ENCODE results near the gene TDP2.
A peak's percentile ranks its signal among the peaks of the same experiment; 100 is the strongest.

TDP2 gene, protein sequence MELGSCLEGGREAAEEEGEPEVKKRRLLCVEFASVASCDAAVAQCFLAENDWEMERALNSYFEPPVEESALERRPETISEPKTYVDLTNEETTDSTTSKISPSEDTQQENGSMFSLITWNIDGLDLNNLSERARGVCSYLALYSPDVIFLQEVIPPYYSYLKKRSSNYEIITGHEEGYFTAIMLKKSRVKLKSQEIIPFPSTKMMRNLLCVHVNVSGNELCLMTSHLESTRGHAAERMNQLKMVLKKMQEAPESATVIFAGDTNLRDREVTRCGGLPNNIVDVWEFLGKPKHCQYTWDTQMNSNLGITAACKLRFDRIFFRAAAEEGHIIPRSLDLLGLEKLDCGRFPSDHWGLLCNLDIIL

DNA sequence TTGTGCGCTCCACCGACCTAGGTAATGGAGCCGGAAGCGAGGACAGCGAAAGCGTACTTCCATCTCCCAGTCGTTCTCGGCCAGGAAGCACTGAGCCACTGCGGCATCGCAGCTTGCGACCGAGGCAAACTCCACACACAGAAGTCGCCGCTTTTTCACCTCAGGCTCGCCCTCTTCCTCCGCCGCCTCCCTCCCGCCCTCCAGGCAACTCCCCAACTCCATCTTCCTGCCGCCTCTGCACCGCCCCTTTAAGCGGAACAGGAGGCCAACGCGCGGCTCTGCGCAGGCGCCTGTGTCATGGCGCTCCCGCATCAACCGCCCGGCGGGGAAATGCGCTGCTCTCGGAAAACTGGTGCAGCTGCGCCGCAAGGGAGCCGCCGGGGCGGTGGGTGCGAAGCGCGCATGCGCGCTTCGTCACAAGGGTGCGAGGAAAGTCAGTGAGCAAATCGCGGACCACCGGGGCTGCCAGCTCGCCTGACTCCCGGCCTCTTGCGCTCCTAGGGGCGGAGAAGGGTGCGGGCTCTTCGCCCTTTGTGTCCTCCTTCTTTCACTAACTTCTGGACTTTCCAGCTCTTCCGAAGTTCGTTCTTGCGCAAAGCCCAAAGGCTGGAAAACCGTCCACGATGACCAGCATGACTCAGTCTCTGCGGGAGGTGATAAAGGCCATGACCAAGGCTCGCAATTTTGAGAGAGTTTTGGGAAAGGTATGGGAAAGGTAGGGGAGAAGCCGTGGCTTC, at the start of gene TDP2, which contains the start of gene ACOT13:
TSS of gene TDP2 (minus strand) at position 259 of the 737 bp plus-strand sequence. CDS start at position 222, 37 bp downstream.
TSS of gene ACOT13 (plus strand) at position 437 of the 737 bp plus-strand sequence. CDS start at position 624, 187 bp downstream.
- DNase-seq = peak; percentile 96 to 97

DNA sequence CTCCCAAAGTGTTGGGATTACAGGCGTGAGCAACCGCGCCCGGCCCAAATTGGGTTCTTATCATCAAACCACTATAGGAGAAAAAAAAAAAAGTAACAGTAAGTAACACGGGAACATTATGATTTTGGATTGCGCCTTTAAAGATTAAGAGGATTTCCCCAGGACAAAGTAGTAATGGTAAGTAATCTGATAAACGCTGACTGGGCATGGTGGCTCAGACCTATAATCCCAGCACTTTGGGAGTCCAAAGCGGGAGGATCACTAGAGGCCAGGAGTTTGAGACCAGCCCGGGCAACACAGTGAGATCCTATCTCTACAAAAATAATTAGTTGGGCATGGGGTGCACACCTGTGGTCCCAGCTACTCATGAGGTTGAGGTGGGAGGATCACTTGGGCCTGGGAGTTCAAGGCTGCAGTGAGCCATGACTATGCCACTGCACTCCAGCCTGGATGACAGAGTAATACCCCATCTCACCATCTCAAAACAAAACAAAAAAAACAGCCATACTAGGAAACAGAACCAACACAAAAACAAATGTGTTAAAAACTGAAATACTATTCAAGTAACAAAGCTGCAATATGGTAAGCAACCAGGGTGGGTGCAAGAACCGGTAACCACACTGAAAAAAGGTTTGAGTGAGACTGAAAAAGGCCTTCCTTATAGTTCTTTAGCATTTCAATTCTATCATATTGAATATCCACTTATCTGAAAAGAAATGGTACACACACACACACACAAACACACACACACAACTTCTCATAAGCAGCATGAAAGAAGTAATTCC, 44.0 kb upstream of the TDP2 start:
- DNase-seq = no peak

DNA sequence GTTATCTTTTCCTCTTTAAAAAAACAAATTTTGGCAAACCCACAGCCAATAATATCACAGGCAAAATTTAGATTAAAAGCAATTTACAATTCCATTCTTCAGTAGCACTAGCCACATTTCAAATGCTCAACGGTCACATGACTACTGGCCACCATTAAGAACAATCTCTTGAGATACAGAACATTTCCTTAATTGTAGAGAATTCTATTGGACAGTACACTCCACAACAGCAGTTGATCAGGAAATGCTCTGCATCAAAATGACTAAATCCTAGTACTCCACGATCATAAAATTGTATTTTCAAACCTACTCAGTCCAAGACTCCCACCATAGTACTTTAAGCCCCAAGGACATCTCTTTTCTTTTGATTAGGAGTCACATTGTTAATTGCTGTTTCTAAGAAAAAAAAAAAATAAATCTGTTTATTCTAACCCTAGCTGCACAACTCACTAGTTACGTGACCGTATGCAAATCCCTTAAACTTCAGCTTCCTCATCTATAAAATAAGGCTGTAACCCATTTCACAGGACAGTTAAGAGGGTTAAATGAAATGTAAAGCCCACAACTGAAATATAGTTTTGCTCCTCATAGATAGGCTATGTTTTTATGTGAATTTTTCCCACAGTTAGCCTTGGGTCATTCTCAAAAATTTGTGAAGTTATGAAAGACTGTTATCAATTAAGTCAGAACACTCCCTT, 42.5 kb upstream of the TDP2 start:
- no peak for DNase-seq

DNA sequence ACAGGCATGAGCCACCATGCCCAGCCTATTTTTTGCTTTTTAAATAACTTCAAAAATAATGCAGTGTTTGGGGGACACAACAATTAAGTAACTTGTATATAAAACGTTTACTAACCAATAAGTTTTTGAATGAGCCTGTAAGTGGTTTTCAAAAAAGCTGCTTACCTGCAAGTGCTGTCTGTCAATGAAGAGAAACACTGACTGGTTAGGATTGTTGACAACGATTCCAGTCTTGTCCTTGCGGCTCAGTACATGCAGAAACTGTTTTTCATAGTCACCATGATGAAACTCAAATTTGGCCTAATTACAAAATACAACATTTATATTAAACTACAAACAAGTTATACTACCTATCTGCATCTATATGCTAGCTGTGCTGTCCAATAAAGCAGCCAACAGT, 41.9 kb upstream of the TDP2 start:
- DNase-seq = no peak

DNA sequence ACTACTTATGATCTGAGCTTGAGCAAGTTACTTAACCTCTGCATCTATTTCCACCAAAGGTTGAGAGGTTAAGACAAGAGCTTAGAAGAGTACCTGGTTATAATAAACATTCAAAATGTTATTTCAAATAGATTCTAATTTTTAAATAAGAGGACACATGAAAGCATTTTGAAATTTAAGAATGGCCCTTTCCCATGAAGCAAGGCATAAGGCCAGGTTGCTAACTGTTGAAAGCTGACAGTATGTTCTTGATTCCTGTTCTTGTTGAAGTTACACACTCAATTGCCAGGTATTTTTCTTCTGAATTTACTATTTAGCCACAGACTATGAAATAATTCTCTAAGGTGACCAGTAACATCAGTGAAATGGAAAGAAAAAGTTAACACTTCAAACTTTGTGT, 37.8 kb upstream of the TDP2 start:
- DNase-seq = no peak

DNA sequence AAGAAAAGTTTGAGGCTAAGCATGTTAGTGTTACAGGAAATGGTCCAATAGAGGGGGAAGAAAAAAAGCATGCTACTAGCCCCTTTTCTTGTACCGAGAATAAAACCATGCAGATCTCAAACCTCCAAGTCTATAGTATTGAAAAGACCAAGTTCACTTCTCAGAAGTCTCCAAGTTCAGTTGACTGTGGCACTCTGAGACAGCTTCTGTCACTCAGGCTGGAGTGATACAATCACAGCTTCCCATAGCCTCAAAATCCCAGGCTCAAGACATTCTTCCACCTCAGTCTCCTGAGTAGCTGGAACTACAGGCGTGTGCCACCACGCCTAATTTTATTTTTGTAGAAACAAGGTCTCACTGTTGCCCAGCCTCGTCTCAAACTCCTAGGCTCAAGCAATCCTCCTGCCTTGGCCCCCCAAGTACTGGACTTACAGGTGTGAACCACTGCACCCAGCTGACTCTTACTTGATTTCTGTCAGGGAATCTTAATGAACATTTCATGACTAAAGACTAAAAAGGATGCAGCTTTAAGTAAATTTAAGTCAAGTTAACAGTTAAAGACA, 36.1 kb upstream of the TDP2 start:
- no peak for DNase-seq

DNA sequence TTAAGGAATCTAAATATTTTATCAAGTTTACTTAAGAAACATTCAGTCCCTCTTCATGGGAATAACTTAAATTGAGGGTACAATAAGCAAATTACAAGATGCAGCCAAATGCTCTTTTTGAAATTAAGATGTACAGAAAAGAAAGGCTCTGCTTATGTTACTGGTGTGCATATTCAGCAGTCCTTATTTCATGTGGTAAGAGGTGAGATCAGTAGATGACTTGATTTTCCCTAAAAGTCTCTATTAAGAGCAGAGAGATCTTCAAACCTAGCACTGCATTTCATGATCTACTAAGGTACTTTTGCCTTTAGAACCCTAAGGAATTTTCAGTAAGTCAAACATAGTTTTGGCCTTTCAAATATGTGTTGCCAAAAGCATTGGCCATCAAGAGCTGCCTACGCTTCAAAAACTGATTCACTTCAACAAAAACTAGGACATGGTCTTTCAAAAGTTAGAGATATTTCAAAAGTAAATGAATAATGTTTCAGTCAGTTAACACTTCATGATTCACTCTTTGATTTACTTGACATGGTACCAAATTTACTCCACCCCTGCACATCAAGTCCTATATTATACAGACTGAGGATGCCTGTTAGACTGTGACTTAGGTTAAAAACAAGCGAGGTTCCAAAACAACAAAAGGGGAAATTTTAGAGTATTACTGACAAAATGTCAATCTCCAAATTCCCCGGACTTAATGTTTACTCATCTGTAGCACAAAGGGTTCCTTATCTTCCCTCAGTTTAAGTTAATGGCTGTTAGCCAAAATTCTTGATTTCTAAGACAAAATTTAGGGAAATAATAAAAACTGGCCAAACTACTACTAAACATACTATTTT, 33.0 kb upstream of the TDP2 start:
- no peak for DNase-seq

DNA sequence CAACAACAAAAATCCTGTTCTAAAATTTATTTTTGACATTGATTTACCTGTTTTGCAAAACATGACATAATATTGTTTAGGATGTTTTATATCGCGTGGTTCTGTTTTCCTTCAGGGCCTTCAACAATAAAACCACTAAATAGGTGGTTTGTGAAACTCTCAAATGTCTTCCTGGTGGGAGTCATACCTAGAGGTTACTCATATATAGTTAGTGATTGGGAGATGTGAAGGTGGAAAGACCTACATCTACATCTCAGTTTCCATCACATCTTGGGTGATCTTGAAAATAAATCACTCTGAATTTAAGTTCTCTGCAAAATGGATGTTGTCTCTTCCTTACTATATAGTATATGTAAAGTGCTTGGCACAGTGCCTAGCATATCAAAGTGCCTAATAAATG, 29.4 kb upstream of the TDP2 start:
- no peak for DNase-seq

DNA sequence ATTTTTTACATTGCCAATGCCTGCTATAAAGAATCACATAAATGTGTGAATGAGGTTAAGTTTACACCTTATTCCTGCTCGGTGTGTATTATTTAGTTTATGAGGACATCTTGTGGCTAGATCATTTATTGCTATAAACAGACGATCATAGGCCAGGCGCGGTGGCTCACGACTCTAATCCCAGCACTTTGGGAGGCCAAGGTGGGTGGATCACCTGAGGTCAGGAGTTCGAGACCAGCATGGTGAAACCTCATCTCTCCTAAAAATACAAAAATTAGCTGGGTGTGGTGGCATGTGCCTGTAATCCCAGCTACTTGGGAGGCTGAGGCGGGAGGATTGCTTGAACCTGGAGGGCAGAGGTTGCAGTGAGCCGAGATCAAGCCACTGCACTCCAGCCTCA, 28.9 kb upstream of the TDP2 start:
- peak; percentile 50 to 59 for DNase-seq

DNA sequence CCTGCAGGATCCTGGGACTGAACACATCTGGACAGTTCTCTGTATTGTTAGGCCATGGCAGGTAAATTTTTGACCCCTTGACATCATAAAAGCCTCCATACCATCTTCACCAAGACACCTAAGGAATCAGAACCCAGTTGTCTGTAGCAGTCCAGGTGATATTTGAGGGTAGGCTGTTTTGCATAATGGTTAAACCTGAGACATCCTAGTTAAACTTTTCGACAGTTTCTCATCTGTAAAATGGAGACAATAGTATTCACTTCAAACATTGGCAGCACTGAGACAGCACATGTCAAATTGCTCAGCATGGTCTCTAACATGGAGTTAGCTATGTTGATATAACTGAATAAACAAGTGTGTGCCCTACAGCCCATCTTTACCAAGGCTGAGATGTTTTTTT, 27.5 kb upstream of the TDP2 start:
- no peak for DNase-seq

DNA sequence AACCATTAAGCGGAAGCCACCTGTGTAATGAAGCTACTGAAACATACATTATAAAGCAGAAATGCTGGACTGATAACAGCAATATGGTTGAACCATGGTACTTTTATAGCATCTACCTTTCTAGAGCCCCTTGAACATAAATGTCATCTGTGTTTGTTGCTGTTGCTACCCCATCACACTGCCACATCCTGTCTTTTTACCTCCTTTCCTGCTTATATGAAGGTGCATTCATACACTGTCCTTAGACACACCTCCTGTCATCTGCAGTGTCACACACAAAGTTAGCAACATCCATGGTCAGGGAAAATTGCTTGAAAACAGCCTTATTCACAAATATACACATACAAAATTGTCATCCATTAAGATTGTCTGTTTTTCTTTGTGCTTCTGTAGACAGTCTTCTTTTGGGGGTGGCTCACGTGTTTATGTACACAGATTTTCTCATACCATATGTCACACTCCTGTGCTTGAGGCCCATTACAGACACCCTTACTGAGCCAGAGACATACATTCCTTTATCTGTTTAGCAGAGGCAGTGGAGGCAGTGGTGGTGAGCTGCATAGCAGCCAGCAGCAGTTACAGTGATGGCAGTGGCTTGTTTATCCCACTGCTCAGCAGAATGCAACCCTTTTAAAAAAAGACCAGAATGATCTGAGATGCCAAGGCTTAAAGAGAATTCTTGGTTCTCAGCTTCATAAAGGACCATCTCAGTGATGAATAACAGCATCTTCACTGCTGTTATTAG, 26.3 kb upstream of the TDP2 start:
- no peak for DNase-seq

DNA sequence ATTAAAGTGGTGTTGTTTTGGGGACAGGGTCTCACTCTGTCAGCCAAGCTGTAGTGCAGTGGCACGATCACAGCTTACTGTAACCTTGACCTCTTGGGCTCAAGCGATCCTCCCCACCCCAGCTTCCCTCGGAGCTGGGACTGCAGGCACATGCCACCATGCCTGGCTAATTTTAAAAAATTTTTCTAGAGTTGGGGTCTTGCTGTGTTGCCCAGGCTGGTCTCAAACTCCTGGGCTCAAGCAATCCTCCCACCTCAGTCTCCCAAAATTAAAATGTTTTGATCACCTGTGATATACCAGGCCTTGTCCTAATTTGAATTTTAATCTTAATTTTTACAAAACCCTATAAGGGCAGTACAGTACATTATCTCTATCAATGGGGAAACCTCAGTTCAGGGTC, 25.7 kb upstream of the TDP2 start:
- DNase-seq = no peak

DNA sequence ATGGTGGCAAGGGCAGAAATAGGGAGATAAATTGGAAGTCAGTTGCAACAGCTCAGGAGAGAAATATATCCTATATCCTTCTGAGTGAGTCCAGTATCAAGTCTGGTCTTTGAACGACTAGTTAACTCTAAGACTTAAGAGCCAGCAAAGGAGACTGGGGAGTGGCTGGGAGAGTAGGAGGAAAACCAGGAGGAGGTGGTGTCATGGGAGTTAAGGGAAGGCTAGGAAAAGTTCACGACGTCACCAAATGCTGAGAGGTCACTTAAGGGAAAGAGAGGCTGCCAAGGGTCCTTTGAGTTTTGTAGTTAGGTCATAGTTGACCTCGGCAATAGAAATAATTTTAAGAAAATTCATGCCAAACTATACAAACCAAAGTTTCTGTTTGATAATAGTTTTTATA, 25.3 kb upstream of the TDP2 start:
- DNase-seq = no peak

DNA sequence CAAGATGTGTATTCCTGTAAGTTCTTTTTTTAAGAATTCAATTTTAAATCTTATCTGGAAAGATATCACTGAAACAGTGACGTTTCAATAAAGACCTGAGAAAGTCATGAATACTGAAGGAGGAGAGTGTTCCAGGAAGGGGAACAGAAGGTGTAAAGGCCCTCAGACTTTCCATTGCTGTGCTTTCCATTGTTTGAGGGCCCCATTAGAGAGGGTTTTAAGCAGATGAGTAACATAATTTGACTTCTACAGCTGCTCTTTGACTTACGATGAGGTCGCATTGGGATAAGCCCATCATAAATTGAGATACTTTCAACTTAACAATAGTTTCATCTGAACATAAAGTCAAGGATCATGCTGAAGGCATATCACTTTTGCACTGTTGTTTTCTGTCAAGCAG, 24.9 kb upstream of the TDP2 start:
- no peak for DNase-seq

DNA sequence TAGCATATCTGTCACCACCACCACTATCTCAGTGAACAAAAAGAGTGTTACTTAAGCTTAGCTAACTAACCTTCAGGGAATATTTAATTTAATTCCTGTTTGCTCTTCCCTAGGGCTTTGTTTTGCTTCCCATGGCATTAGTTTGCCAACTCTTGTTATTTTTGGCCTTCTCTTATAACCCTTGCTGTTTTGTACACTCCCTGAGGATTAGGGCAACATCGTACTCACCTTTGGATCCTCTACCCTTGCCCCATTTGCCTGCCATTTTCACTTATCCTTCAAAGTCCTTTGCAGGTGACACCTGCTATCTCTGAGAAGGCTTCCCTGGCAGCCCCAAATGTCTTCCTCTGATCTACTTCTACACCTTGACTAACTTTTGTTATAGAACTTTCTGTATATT, 23.9 kb upstream of the TDP2 start:
- DNase-seq = no peak

DNA sequence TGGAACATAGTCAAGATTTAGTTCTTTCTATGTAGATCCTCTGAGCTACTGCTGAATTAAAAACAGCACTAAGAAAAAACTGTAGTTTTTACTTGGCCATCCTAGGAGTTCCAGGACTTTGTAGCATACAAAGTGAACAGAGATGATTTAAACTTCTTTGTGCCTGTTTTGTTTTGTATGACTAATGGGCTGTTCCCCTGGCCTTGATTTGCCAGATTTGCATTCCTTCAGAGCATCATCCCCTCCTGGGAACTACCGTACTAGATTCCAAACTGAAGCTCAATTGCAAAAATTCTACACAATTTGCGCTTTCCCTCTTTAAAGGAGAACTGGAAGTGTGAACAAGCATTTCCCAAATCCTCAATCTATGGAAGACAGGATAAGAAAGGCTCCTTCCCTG, 23.3 kb upstream of the TDP2 start:
- DNase-seq = no peak

DNA sequence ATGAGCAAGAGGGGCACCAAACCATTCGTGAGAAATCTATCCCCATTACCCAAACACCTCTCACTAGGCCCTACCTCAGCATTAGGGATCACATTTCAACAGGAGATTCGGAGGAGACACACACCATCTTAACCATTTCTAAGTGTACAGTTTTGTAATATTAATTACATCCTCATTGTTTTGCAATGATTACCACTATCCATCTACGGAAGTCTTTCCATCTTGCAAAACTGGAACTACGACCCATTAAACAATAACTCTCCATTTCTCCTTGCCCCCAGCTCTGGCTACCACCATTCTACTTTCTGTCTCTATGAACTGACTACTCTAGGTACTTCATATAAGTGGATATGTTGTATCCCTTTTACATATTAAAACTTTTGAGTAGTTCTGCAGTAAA, 20.2 kb upstream of the TDP2 start:
- DNase-seq = no peak

DNA sequence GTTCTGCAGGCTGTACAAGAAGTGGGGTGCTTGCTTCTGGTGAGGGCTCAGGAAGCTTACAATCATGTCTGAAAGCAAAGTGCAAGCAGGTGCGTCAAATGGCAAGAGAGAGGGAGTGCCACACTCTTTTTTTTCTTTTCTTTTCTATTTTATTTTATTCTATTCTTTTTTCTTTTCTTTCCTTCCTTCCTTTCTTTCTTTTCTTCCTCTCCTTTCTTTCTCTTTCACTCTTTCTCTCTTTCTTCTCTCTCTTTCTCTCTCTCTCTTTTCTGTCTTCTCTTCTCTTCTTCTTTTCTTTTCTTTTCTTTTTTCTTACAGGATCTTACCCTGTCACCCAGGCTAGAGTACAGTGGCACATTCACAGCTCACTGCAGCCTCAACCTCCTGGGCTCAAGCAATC, 19.7 kb upstream of the TDP2 start:
- no peak for DNase-seq

DNA sequence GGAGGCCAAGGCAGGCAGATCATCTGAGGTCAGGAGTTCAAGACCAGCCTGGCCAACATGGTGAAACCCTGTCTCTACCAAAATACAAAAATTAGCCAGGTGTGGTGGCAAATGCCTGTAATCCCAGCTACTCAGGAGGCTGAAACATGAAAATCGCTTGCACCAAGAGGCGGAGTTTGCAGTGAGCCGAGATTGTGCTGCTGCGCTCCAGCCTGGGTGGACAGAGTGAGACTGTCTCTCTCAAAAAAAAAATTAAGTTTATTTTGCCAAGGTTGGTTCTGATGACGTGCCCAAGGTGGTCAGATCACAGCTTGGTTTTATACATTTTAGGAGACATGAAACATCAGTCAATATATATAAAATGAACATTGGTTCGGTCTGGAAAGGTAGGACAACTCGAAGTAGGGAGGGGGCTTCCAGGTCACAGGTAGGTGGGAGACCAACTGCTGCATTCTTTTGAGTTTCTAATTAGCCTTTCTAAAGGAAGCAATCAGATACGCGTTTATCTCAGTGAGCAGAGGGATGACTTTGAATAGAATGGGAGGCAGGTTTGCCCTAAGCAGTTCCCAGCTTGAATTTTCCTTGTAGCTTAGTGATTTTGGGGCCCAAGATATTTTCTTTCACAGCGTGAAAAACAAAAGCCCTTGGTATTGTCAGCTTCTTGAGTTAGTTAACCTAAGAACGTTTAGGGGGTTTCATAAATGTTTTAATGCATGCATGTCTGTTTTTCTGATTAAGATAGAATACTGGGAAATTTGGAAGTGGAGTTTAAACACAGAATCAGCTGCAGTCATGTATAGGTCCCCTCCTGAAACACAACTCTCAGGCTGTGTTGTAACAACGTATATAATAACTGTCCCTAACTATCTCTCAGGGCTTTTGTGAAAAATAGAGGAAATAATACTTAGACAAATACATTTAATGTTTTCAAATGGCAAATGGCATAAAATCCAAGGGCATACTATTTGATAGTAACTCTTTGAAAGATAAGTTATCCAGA, 16.9 kb upstream of the TDP2 start:
- DNase-seq = no peak

DNA sequence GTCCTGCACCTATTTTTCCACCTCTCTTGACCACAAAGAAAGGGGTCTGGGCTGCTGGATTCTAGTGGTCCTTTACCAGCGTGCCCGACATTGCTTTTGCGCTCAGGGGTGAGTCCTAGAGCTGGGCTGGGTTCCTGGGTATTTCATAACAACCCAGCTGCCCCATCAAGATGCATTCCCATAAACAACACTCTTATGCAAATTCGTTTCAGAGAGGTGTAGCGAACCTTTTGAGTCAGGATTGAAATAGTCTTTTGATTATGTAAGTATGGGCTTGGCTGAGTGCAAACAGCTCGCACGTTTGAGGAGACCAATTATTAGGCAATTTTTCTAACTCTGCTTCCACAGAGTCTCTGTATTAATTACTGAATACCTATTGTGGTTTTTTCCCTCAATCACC, 13.9 kb upstream of the TDP2 start:
- DNase-seq = no peak

All from activated T-cell treated with anti-CD3 and anti-CD28 coated beads, Interleukin-2, amount 50 U/mL, for 48 hours (primary cell).